Endothelial cell of umbilical vein (primary cell): ENCODE results near the gene MRPS27. TPM values are rescaled to one million over a fixed set of nuclear protein-coding genes. Genes with fewer than 3 reads are reported as not detected.

Experiments
- BruUV-seq: library from RNA; stranded (reverse); fragments of 400-500 nt; replicated peaks from 2 replicates; lab custom pipeline; 2021; lab: Mats Ljungman, UMichigan
- CTCF ChIA-PET: fragments of 300-600, 350-600 bp; sonication (Branson Sonifier 250); formaldehyde crosslinking; loops from one replicate; lab custom pipeline; 2021; ENCODE audit warnings: antibody characterized with exemption, inconsistent platforms; lab: Charles Lee
- POLR2A ChIA-PET: fragments of 300-600, 350-600 bp; sonication (Branson Sonifier 250); formaldehyde crosslinking; loops from one replicate; lab custom pipeline; 2021; ENCODE audit warnings: antibody characterized with exemption, inconsistent platforms; lab: Charles Lee
- DNase-seq: peaks from one replicate; pipeline ENCODE4 v3.0.0-alpha.2; 2011; ENCODE audit warnings: low read depth, low spot score
- FAIRE-seq: peaks from 2 replicates; lab custom pipeline; 2011; peaks lifted over from hg19 to GRCh38; lab: Jason Lieb, UNC
- H2AFZ ChIP-seq: 2 replicates; pipeline ENCODE4 v1.6.0; 2012; ENCODE audit warnings: low read depth, low read length, control low read depth, inconsistent platforms
- H3K27ac ChIP-seq: 2 replicates; pipeline ENCODE4 v1.5.1; 2011; ENCODE audit warnings: low read depth, mild to moderate bottlenecking, control low read depth, low read length, moderate library complexity; ENCODE audit not compliant: insufficient read depth
- H3K27me3 ChIP-seq, 2 experiments: 2 replicates each; pipeline versions ENCODE4 v1.6.0 to v1.6.1; 2011; ENCODE audit warnings: low read length in 2 of 2, mixed read lengths in 1 of 2; ENCODE audit not compliant: control insufficient read depth in 2 of 2, insufficient read depth in 2 of 2
- H3K36me3 ChIP-seq, 2 experiments: 2 replicates in 1 of 2; 3 replicates in 1 of 2; pipeline ENCODE4 v1.5.1; 2011; ENCODE audit warnings: low read length in 2 of 2, mild to moderate bottlenecking in 1 of 2, moderate library complexity in 1 of 2; ENCODE audit not compliant: control insufficient read depth in 2 of 2, insufficient read depth in 2 of 2; ENCODE audit errors: extremely low read depth in 1 of 2
- H3K4me1 ChIP-seq: 3 replicates; pipeline ENCODE4 v1.5.1; 2011; ENCODE audit warnings: mild to moderate bottlenecking, low read length; ENCODE audit not compliant: control insufficient read depth, insufficient read depth; ENCODE audit errors: extremely low read depth
- H3K4me2 ChIP-seq: 2 replicates; pipeline ENCODE4 v1.6.1; 2011; ENCODE audit warnings: low read length, control low read depth, mixed read lengths; ENCODE audit not compliant: insufficient read depth
- H3K4me3 ChIP-seq, 3 experiments: fragments of 200-600 bp in 1 of 3; sonication (generic), shearing (Covaris generic) in 1 of 3; replicated peaks in 1 of 3; 2 replicates each; pipeline ENCODE4 v1.5.1; 2011 to 2016; ENCODE audit warnings: control low read depth in 3 of 3, low read length in 3 of 3, mild to moderate bottlenecking in 2 of 3, inconsistent platforms in 1 of 3, low read depth in 1 of 3, moderate library complexity in 1 of 3; ENCODE audit not compliant: insufficient read depth in 1 of 3
- H3K79me2 ChIP-seq: 2 replicates; pipeline ENCODE4 v1.6.0; 2012; ENCODE audit warnings: low read length, inconsistent platforms; ENCODE audit not compliant: control insufficient read depth, insufficient read depth
- H3K9ac ChIP-seq: replicated peaks from 2 replicates; pipeline ENCODE3; 2011; ENCODE audit warnings: low read length, control low read depth; ENCODE audit not compliant: insufficient read depth; ENCODE audit errors: extremely low read depth
- H3K9me1 ChIP-seq: replicated peaks from 3 replicates; pipeline ENCODE4 v1.6.0; 2011; ENCODE audit warnings: mild to moderate bottlenecking, low read length; ENCODE audit not compliant: control insufficient read depth, insufficient read depth; ENCODE audit errors: extremely low read depth
- H3K9me3 ChIP-seq: replicated peaks from 2 replicates; pipeline ENCODE4 v1.5.1; 2012; ENCODE audit warnings: low read length, inconsistent platforms; ENCODE audit not compliant: control insufficient read depth, insufficient read depth
- H4K20me1 ChIP-seq: replicated peaks from 2 replicates; pipeline ENCODE3; 2011; ENCODE audit warnings: mild to moderate bottlenecking, low read length; ENCODE audit not compliant: control insufficient read depth, insufficient read depth; ENCODE audit errors: extremely low read depth
- CTCF ChIP-seq, 2 donors: IDR thresholded peaks; 1 replicate in 1 of 2; 2 replicates in 1 of 2; pipeline ENCODE4 v1.5.1; 2011; ENCODE audit warnings: low read length in 2 of 2, mild to moderate bottlenecking in 2 of 2, moderate library complexity in 2 of 2, control low read depth in 1 of 2, inconsistent platforms in 1 of 2, low read depth in 1 of 2; ENCODE audit not compliant: insufficient read depth in 1 of 2; ENCODE audit errors: extremely low read depth in 1 of 2
- EZH2 ChIP-seq: IDR thresholded peaks from 2 replicates; pipeline ENCODE4 v1.6.1; 2012; ENCODE audit warnings: borderline replicate concordance, low read depth, mild to moderate bottlenecking, moderate library complexity, low read length, inconsistent platforms; ENCODE audit not compliant: severe bottlenecking
- FOS ChIP-seq: IDR thresholded peaks from 2 replicates; pipeline ENCODE4 v1.6.1; 2011; ENCODE audit warnings: mild to moderate bottlenecking, low read length, moderate library complexity, borderline replicate concordance; ENCODE audit not compliant: insufficient read depth
- GATA2 ChIP-seq: IDR thresholded peaks from 2 replicates; pipeline ENCODE4 v1.7.0; 2011; ENCODE audit warnings: low read depth, mild to moderate bottlenecking, moderate library complexity, mixed read lengths, low read length; ENCODE audit not compliant: insufficient read length, insufficient read depth
- JUN ChIP-seq: IDR thresholded peaks from 2 replicates; pipeline ENCODE4 v1.6.1; 2011; ENCODE audit warnings: borderline replicate concordance, low read depth; ENCODE audit not compliant: insufficient read length, insufficient read depth
- MAX ChIP-seq: IDR thresholded peaks from 2 replicates; pipeline ENCODE4 v1.6.1; 2011; ENCODE audit not compliant: insufficient read depth, insufficient read length
- MYC ChIP-seq: IDR thresholded peaks from one replicate; pipeline ENCODE4 v1.6.1; 2011; ENCODE audit warnings: mild to moderate bottlenecking, low read depth, low read length
- POLR2A ChIP-seq: IDR thresholded peaks from 2 replicates; pipeline ENCODE4 v1.6.1; 2012; ENCODE audit warnings: low read depth, mild to moderate bottlenecking, control low read depth, low read length
- POLR2AphosphoS5 ChIP-seq: IDR thresholded peaks from 2 replicates; pipeline ENCODE4 v1.6.1; 2012; ENCODE audit warnings: low read depth, mild to moderate bottlenecking, control low read depth, low read length, moderate library complexity; ENCODE audit not compliant: insufficient read depth
- dilution Hi-C: fragments of 300-500 bp; cut with MboI; formaldehyde crosslinking; loops from one replicate; pipeline ENCODE4 v1.15.0; 2019; ENCODE audit warnings: low sequenced_read_pairs; ENCODE audit not compliant: extremely low pct_ligation_motif_present
- intact Hi-C: fragments of 100-400 bp; cut with micrococcal nuclease; formaldehyde crosslinking; loops from one replicate; pipeline ENCODE4 v1.10.0; 2022
- polyA plus RNA-seq, 4 experiments: library from polyadenylated mRNA; depleted of rRNA in 3 of 4; stranded (reverse) in 3 of 4; unstranded in 1 of 4; fragments of >200 nt; gene quantifications; 2 replicates each; pipeline versions ENCODE4 v1.2.1 to v1.2.3, GENCODE V29; 2011 to 2012; ENCODE audit warnings: missing spikeins in 1 of 4
- total RNA-seq: library from RNA; stranded (reverse); gene quantifications from 2 replicates; pipeline ENCODE4 v1.2.3, GENCODE V29; 2021

MRPS27 gene
- total and polyA plus RNA-seq, 2 donors (not counting 3 experiments of a cell fraction or from before 2014, with no cell fraction given), result 56.0 to 67.1 TPM

GRCh38 chr5:72308853-72309191 lies 11.2 kb downstream of the MRPS27 start:
- POLR2A ChIA-PET, result interaction anchor here (0.6 to 1.7 kb wide), 5 partner anchors 11 to 173 kb away, joined by 3 to 8 read pairs (median 3); partner anchors contain the start of genes MRPS27 and PTCD2
- peak overlapping the region; percentile 56 for H3K9ac ChIP-seq

More at GRCh38 chr5:72308853-72309191, 11.2 kb downstream of the MRPS27 start:
- H3K4me2 ChIP-seq, result peak overlapping the region; percentile 8
- H4K20me1 ChIP-seq, result no peaks in the 10 kb centered on the region
- TF ChIP-seq POLR2A (no peak), CTCF (IDR thresholded peaks at IDR 0.05; ENCODE audit: extremely low read depth in 1 of 2, insufficient read depth in 1 of 2, low read depth in 1 of 2, low read length in 2 of 2) (no peak), MAX (no peak), FOS (no peak), POLR2AphosphoS5 (no peak), JUN (no peak), MYC (no peak), EZH2 (no peak), GATA2 (no peak)
- DNase-seq (no peak), FAIRE-seq (no peak)
- H3K4me3 ChIP-seq, result no peak overlapping the region
- peaks cover 31% of the 10 kb centered on the region for H3K79me2 ChIP-seq
- CTCF ChIA-PET, result interaction anchor here (0.6 to 2.3 kb wide), 48 partner anchors 9 to 615 kb away, joined by 3 to 46 read pairs (median 4); partner anchors contain the start of genes MAP1B, MRPS27 and PTCD2
- H3K27ac ChIP-seq, result peak overlapping the region; percentile 15
- H3K36me3 ChIP-seq, result peaks cover 6 to 7% of the 10 kb centered on the region in 2 experiments
- intact Hi-C loops, result loop anchor here (1.0 to 5.0 kb wide), 8 partner anchors 11 to 542 kb away; partner anchors contain the start of genes MRPS27 and PTCD2
- dilution Hi-C loops, result no loop called here
- no peaks in the 10 kb centered on the region for H3K27me3 ChIP-seq
- peak overlapping the region; percentile 57 for H2AFZ ChIP-seq
- H3K9me1 ChIP-seq, result no peaks in the 10 kb centered on the region
- H3K4me1 ChIP-seq, result peaks cover 10% of the 10 kb centered on the region
- H3K9me3 ChIP-seq, result no peaks in the 10 kb centered on the region
- no TSS peak for BruUV-seq
